Neural progenitor cell (in vitro differentiated cells): ENCODE results near the gene OR6S1. TPM values are rescaled to one million over a fixed set of nuclear protein-coding genes. Genes with fewer than 3 reads are reported as not detected.

Source experiments
- DNase-seq: peaks from one replicate; pipeline ENCODE4 v3.0.0-alpha.2; 2016; ENCODE audit warnings: low spot score
- H2AFZ ChIP-seq: fragments of 200-600 bp; sonication (generic); replicated peaks from 2 replicates; pipeline ENCODE4 v1.6.1; 2016; ENCODE audit warnings: antibody characterized with exemption
- H3F3A ChIP-seq: fragments of 200-600 bp; sonication (generic); 2 replicates; pipeline ENCODE4 v1.6.1; 2016; ENCODE audit warnings: antibody characterized with exemption, low read depth
- H3K27ac ChIP-seq: fragments of 200-600 bp; sonication (generic); 2 replicates; pipeline ENCODE4 v1.5.1; 2016; ENCODE audit warnings: mild to moderate bottlenecking
- H3K27me3 ChIP-seq: fragments of 200-600 bp; sonication (generic); 2 replicates; pipeline ENCODE4 v1.6.1; 2016; ENCODE audit warnings: mild to moderate bottlenecking, moderate library complexity
- H3K36me3 ChIP-seq: fragments of 200-600 bp; sonication (generic); 2 replicates; pipeline ENCODE4 v1.5.1; 2016
- H3K4me1 ChIP-seq: fragments of 200-600 bp; sonication (generic); 2 replicates; pipeline ENCODE4 v1.6.1; 2016; ENCODE audit warnings: mixed run types
- H3K4me2 ChIP-seq: fragments of 200-600 bp; sonication (generic); 2 replicates; pipeline ENCODE4 v1.6.1; 2016
- H3K4me3 ChIP-seq: fragments of 200-600 bp; sonication (generic); 2 replicates; pipeline ENCODE4 v1.5.1; 2016
- H3K79me2 ChIP-seq: fragments of 200-600 bp; sonication (generic); 2 replicates; pipeline ENCODE4 v1.6.1; 2016; ENCODE audit warnings: low read depth
- H3K9ac ChIP-seq: fragments of 200-600 bp; sonication (generic); 2 replicates; pipeline ENCODE4 v1.6.1; 2016
- H3K9me3 ChIP-seq: fragments of 200-600 bp; sonication (generic); 2 replicates; pipeline ENCODE4 v1.5.1; 2016; ENCODE audit warnings: low read depth
- H4K20me1 ChIP-seq: fragments of 200-600 bp; sonication (generic); 2 replicates; pipeline ENCODE4 v1.6.1; 2016; ENCODE audit warnings: low read depth
- H3K27ac Mint-ChIP-seq: 3 replicates; pipeline ENCODE4 v1.8.0; 2021; ENCODE audit warnings: mixed read lengths
- H3K27me3 Mint-ChIP-seq: 2 replicates; pipeline ENCODE4 v1.8.0; 2022; ENCODE audit warnings: low read depth, mild to moderate bottlenecking, inconsistent platforms, moderate library complexity, mixed read lengths; ENCODE audit not compliant: insufficient read depth
- H3K36me3 Mint-ChIP-seq: 3 replicates; pipeline ENCODE4 v1.8.0; 2021; ENCODE audit warnings: mixed read lengths
- H3K4me1 Mint-ChIP-seq: 3 replicates; pipeline ENCODE4 v1.8.0; 2021; ENCODE audit warnings: mixed read lengths
- H3K4me3 Mint-ChIP-seq: 3 replicates; pipeline ENCODE4 v1.8.0; 2021; ENCODE audit warnings: mild to moderate bottlenecking, moderate library complexity, mixed read lengths
- H3K9me3 Mint-ChIP-seq: 3 replicates; pipeline ENCODE4 v1.8.0; 2020; ENCODE audit warnings: mixed read lengths
- EZH2 ChIP-seq: fragments of 200-600 bp; sonication (generic); IDR thresholded peaks from 2 replicates; pipeline ENCODE4 v1.6.1; 2017; ENCODE audit warnings: antibody characterized with exemption, mild to moderate bottlenecking, moderate library complexity
- EZH2phosphoT487 ChIP-seq: fragments of 200-600 bp; sonication (generic); IDR thresholded peaks from 2 replicates; pipeline ENCODE4 v1.6.1; 2017; ENCODE audit warnings: antibody characterized with exemption
- total RNA-seq: library from RNA; depleted of rRNA; stranded (reverse); fragments of >200 nt; gene quantifications from 2 replicates; pipeline ENCODE4 v1.2.3, GENCODE V29; 2015; ENCODE audit warnings: low replicate concordance
- TF ChIP-seq, protein P1 (sequence below): fragments of 200-600 bp; sonication (generic); IDR thresholded peaks from 2 replicates; pipeline ENCODE4 v1.5.1; 2017; ENCODE audit warnings: antibody characterized with exemption, mild to moderate bottlenecking

Gene OR6S1
- total RNA-seq, 1 donor from 2014 or later: not detected

DNA sequence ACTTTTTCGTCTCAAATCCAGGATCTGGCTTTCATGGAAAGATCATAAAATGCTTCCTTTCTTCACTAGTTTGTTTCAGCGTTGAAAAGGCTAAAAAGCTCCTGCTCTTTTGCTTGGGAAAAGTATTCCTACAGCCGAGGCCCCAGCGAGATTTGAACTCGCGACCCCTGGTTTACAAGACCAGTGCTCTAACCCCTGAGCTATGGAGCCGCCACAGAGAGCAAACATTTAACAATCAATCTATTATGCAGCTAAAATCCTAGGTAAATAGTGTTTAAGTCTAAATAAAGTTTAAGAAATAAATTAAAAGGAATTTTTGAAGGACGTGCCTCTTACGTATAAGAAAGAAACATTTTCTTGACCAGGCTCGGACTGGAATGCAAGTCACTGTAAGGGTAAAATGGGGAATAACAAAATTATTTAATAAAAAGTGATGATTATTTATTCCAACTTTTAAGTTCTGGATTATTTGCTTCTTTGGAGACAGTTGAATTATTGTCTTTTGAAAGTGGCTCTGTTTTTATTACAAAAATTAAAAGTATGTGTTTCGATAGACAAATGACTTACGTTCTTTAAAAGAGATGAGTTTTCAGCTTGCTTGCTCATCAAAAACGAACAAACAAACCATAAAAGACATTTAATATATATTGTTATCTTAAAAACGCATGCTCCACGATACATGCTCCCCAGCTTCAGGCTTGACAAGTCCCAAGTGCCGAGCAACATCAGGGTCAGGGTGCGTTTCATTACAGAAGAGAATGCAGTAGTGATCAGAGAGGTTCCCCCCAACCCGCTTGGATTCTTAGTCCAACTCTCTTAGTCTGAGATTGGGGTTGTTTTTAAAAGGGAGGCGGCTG is 10.2 kb downstream of the OR6S1 start:
- Histone ChIP-seq H3K36me3 (no peaks in the 10 kb centered on the region), H2AFZ (peak overlapping the region; percentile 47), H3K27ac (no peak overlapping the region), H3K79me2 (no peaks in the 10 kb centered on the region), H4K20me1 (peaks cover 40% of the 10 kb centered on the region), H3K4me2 (peak overlapping the region; percentile 97), H3K4me3 (peak overlapping the region; percentile 61), H3K4me1 (peaks cover 6% of the 10 kb centered on the region), H3F3A (peaks cover 59% of the 10 kb centered on the region), H3K9ac (no peak overlapping the region), H3K27me3 (peaks cover 97% of the 10 kb centered on the region), H3K9me3 (no peaks in the 10 kb centered on the region)
- peaks cover 70% of the 10 kb centered on the region for H3K27me3 Mint-ChIP-seq
- peak overlapping the region; percentile 88 for H3K27ac Mint-ChIP-seq
- H3K4me1 Mint-ChIP-seq: peaks cover 35% of the 10 kb centered on the region
- peak; percentile 70 for DNase-seq
- peaks cover 12% of the 10 kb centered on the region for H3K9me3 Mint-ChIP-seq
- peak overlapping the region; percentile 97 for H3K4me3 Mint-ChIP-seq
- TF ChIP-seq EZH2 (no peak), EZH2phosphoT487 (peak; percentile 34)
- TF ChIP-seq, protein P1, sequence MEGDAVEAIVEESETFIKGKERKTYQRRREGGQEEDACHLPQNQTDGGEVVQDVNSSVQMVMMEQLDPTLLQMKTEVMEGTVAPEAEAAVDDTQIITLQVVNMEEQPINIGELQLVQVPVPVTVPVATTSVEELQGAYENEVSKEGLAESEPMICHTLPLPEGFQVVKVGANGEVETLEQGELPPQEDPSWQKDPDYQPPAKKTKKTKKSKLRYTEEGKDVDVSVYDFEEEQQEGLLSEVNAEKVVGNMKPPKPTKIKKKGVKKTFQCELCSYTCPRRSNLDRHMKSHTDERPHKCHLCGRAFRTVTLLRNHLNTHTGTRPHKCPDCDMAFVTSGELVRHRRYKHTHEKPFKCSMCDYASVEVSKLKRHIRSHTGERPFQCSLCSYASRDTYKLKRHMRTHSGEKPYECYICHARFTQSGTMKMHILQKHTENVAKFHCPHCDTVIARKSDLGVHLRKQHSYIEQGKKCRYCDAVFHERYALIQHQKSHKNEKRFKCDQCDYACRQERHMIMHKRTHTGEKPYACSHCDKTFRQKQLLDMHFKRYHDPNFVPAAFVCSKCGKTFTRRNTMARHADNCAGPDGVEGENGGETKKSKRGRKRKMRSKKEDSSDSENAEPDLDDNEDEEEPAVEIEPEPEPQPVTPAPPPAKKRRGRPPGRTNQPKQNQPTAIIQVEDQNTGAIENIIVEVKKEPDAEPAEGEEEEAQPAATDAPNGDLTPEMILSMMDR: no peak
- peaks cover 2% of the 10 kb centered on the region for H3K36me3 Mint-ChIP-seq

DNA sequence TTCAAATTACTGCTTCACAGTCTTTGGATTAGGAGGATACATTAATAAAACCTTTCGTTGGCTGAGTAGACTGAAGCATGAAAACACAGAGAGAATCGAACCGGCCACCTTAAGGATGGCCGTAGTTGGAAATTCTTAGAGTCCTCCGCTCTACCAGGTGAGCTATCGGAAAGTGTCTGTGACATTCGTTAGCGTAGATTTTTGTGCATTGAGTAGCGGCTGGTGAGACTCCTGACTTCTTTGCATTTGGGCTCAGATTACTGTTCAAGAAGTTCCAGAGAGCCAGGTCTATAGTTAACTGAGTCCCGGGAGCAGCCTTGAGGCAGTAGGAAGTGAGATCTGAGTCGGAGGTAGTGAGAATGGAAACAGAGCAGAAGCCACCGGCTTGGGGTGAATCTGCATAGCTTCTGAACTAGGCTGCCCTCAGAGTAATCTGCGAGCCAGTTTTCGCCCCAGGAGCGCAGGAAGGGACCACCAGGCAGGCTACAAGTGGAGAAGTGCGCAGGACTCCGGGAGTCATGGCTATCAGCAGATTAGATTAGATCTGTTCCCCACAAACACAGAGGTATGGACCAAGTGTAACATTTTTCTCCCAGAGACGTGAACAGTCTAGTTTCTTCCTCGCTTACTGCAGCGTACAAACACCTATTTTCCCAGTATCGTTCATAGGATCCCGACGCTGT is 11.0 kb downstream of the OR6S1 start:
- Histone ChIP-seq H3K4me2 (peak overlapping the region; percentile 97), H2AFZ (peak overlapping the region; percentile 47), H3K9me3 (no peaks in the 10 kb centered on the region), H3K9ac (no peak overlapping the region), H3K4me1 (peaks cover 6% of the 10 kb centered on the region), H3K4me3 (peak overlapping the region; percentile 61), H3K27ac (no peak overlapping the region), H3F3A (peaks cover 65% of the 10 kb centered on the region), H3K27me3 (peaks cover 97% of the 10 kb centered on the region), H4K20me1 (peaks cover 42% of the 10 kb centered on the region), H3K79me2 (no peaks in the 10 kb centered on the region), H3K36me3 (no peaks in the 10 kb centered on the region)
- Mint-ChIP-seq H3K4me1 (peaks cover 39% of the 10 kb centered on the region), H3K27me3 (peaks cover 73% of the 10 kb centered on the region), H3K4me3 (peak overlapping the region; percentile 97), H3K27ac (peak overlapping the region; percentile 88), H3K9me3 (peaks cover 12% of the 10 kb centered on the region), H3K36me3 (peaks cover 2% of the 10 kb centered on the region)
- TF ChIP-seq, protein P1: no peak
- TF ChIP-seq EZH2phosphoT487 (no peak), EZH2 (no peak)
- peak; percentile 60 for DNase-seq

DNA sequence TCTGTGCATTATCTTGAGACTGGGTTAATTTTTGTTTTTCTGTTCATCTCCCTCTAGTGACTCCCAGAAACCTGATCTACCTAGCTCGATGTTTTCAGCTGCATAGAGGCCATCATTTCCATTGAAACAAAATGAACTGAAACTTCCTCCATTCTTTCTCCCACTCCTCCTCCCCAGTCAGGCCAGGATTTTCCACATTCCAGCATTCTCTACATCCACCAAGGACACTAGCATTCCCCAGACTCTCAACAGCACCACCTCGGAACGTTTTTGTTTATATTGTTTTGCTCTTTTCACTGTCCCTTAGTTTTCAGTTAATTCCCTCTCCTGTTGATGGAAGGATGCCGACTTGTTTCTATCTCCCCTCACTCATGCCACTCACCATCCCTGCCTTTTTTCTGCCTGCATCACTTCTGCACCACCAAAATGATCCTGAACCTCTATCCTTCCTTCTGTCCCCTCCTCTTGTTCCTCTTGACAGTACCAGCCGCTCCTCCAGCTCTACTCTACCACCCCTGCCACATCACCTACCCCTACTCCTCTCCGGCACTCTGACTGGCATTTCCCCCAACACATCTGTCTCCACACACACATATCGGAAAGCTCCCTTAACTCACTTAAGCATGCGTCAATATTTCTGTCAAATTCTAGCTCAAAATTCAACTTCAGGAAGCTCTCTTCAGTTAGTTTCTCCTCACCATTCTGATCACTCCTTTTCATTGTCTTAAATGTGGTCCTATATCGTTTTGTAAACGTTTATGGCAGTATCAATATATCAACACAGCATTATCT is 13.2 kb downstream of the OR6S1 start:
- peaks cover 53% of the 10 kb centered on the region for H4K20me1 ChIP-seq
- H3K79me2 ChIP-seq: no peaks in the 10 kb centered on the region
- no peak overlapping the region for H2AFZ ChIP-seq
- H3K36me3 ChIP-seq: no peaks in the 10 kb centered on the region
- peaks cover 97% of the 10 kb centered on the region for H3K27me3 ChIP-seq
- peaks cover 7% of the 10 kb centered on the region for H3K36me3 Mint-ChIP-seq
- peaks cover 73% of the 10 kb centered on the region for H3K27me3 Mint-ChIP-seq
- peaks cover 77% of the 10 kb centered on the region for H3F3A ChIP-seq
- no peak overlapping the region for H3K27ac ChIP-seq
- H3K4me1 ChIP-seq: peaks cover 15% of the 10 kb centered on the region
- peaks cover 51% of the 10 kb centered on the region for H3K4me1 Mint-ChIP-seq
- peaks cover 18% of the 10 kb centered on the region for H3K9me3 Mint-ChIP-seq
- H3K9ac ChIP-seq: no peak overlapping the region
- DNase-seq: peak; percentile 56
- TF ChIP-seq EZH2 (no peak), EZH2phosphoT487 (no peak)
- TF ChIP-seq, protein P1: no peak
- peak overlapping the region; percentile 47 for H3K4me2 ChIP-seq
- H3K4me3 ChIP-seq: peak overlapping the region; percentile 15
- H3K9me3 ChIP-seq: no peaks in the 10 kb centered on the region
- H3K27ac Mint-ChIP-seq: no peak overlapping the region
- H3K4me3 Mint-ChIP-seq: peak overlapping the region; percentile 28
